SHP77 treated with DMSO at 0.1 percent for 48 hours (cell line): Measurements from ENCODE around the gene NFKBIE.
A peak's percentile ranks its signal among the peaks of the same experiment; 100 is the strongest.
"Not testable (repeated sequence)": the region's sequence is repeated elsewhere in the genome, so short reads cannot be mapped to it uniquely, and the experiment has no call there.

ENCODE experiments used
- DNase-seq: peaks from one replicate; lab custom pipeline; 2025; lab: John Stamatoyannopoulos, UW

Gene NFKBIE

DNA sequence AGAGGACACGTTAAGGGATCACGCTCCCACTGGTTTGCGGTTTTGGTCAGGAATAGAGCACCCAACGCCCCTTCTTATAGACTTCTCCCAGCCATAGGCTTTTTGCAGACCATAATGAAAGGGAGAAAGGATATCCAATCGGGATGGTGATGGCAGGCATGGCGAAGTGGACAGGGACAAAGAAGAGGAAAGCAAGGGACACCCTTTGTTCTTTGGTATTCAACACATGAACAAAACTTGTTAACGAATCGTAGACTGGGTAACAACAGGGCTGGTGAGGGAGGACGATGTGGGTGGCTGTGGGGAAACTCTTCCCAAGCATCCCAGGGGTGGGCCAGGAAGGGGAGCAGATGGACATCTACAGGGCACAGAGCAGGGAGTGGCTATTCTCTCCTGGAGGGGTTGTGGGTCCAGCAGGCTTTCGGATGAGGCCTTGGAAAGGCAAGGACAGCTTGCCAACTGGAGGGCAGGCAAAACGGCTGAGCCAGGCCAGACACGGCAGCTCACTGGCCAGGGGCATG is 19.9 kb downstream of the NFKBIE start:
- no peak for DNase-seq

- DNase-seq: no peak
Measured at GRCh38 chr6:44243345-44243744, 22.0 kb downstream of the NFKBIE start.

DNA sequence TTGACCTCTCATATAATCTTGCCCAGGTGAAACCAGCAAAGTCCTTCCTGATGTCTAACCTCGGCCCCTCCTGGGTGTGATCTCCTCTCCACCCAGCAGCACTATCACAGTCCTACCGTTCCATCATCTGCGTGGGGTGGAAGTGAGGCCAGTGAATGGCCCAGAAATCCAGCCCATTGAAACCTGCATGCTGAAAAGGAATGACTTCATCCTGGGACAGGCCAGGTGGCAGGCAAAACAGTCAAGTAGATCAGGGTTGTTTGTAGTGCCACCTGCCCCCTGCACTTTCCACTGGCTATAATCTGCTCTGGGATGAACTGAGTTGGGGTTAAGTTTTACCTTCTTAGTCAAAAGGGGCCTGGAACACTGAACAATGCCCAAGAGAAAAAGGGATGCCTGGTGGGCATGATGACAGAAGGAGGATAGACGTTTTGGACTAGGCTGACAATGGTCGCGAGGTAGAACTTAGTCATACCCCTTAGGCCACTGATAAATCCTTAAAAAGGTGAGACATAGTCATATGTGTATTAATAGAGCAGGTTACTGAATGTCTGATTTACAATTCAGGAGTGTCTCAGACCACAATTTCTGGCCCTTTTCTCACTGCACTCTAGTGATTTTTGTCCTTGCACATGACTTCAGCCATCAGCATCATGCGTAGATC is 26.5 kb downstream of the NFKBIE start:
- no peak for DNase-seq

DNA sequence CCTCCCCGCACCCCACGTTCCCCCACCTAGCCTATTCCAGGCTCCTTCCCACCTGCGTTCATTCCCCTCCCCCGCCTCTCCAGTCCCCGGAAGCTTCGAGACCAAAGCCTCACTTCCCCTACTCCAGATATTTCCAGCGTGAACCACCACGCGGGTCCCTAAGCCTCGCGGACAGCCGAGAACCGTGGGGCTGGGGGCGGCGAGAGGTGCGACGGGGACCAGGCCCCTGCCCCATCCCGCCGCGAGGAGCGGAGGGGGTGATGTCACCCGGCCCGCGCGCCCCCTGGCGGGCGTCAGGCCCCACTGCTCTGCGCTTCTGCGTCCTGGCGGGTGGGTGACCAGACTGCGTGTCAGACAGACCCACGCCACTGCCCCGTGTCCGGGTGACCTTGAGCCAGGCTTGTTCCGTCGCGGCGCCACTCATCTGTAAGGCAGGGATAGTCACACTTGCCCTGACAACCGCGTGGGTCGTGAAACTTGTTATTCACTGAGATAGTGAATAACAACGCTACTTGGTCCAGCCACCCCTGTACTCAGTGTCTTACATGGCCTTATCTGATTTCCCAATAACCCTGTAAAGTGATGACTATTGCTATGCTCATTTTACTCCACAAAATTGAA is 27.4 kb downstream of the NFKBIE start:
- DNase-seq: no peak

DNA sequence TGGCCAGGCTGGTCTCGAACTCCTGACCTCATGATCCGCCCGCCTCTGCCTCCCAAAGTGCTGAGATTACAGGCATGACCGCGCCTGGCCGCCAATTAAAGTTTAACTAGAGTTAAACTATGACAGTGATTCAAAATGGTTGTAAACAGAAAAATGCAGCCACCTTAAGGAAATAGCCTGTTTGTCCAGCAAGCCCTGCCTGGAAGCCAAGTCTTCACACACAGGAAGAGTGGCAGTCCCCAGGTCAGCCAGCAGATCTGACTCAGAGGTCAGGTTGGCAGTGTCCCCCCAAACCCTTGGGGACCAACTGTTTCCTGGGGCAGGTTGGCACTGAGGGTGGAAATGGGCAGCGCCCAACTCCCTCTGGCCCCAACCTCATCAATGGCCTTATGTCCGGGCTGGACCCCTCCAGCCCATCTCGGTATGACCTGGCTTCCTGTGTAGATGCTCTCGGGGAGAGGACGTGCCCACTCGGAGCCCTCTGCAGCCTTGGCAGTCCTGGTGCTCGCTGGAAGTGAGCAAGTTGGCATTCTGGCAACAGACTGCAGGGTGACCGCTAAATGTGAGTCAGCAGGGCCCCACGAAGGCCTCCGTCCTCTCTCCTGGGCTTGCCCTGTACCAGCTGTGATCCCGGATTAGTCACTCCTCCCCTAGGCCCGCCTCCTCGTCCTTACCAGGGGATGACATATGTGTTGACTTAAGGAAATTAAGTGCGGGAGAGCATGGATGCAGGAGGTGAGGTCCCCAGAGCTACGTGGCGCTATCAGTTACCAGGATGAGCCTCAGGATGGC is 28.1 kb downstream of the NFKBIE start:
- DNase-seq: peak; percentile 72

GRCh38 chr6:44235891-44236516 is 29.3 kb downstream of the NFKBIE start:
- DNase-seq: no peak

DNA sequence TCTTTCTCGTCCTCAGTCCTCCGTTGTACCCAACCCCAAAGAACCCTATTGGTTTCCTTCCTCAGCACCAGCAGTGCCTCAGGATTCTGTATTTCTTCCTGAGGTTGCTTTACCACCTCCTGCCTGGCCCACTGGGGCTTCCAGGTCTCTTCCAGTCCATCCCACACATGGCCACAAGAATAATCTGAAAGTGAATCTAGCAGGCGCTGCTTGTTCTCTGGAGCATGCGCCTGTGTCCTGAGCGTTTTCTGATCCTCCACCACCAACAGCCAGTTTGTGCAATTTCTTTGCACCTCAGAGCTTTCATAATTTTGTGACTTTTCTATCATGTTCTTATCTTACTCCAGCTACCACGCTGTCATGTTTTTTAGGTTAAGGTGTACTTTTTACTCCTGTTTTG is 30.1 kb downstream of the NFKBIE start:
- DNase-seq: no peak

DNA sequence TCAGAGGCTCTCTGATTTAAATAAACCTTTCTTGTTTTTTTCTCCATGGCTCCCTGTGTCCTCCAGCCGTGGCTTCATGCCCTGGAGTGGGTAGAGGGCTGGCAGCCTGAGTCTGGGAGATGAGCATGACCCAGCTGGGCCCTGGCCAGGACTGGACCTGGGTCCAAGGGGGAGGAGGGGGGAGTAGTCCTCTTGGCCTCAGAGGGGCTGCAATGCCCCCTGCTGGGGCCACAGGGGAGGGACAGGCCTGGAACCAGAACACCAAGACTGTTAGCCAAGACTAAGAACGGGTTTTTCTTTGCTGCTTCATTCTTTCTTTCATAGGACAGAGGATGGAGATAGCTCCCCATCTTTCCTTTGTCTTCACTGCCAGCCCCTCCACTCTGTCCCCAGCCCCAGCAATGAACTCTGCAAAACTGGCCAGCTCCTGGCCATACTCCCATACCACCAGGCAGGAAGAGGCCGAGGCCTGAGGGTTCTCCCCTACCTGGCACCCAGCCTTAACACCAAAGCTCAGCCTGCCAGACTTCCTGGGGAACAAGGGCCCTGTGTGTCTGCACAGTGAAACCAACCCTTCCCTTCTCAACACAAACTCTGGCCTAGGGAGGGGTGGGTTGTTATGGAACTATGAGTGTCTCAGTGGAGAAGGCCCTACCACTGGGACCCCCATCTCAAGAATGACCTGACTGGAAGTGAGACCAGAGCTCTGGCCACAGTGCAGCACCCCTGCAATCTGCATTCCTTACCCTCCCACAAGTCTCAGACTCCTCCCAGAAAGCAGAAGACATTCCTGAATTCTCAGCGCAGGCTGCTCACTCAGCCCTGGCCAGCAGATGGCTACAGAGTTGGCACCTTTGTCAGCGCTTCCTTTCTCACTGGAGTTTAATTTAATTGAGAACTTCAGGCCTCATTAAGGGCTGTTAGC is 31.0 kb downstream of the NFKBIE start:
- DNase-seq: no peak

- DNase-seq: no peak
Measured at GRCh38 chr6:44233567-44234100, 31.7 kb downstream of the NFKBIE start.

DNA sequence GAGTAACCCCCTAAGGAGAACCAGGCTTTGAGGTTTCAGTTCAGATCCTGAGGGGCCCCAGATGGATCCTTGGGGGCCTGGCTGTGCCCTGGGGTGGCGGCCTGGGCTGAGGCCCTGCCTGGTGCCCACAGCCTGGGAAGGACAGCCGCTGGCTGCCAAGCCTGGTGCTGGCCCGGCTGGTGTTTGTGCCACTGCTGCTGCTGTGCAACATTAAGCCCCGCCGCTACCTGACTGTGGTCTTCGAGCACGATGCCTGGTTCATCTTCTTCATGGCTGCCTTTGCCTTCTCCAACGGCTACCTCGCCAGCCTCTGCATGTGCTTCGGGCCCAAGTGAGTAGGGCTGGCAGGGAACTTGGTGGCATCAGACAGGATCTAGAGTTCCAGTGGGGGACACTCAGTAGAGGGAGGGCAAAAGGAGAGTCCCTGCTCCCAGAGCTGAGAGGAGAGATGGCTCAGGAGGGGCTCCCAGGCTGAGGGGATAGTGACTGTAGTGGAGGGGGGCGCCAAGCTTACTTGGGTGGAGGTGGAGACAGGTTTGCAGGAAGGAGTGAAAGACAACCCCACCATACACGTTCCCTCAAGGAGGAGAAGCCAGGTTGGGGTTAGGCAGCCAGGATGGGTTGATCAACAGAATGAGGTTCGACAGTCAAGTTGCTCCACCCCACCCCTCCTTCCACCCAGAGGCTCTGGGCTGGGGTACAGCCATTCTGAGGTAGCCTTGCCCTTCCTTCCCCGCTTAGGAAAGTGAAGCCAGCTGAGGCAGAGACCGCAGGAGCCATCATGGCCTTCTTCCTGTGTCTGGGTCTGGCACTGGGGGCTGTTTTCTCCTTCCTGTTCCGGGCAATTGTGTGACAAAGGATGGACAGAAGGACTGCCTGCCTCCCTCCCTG is 32.4 kb downstream of the NFKBIE start:
- DNase-seq: no peak

DNA sequence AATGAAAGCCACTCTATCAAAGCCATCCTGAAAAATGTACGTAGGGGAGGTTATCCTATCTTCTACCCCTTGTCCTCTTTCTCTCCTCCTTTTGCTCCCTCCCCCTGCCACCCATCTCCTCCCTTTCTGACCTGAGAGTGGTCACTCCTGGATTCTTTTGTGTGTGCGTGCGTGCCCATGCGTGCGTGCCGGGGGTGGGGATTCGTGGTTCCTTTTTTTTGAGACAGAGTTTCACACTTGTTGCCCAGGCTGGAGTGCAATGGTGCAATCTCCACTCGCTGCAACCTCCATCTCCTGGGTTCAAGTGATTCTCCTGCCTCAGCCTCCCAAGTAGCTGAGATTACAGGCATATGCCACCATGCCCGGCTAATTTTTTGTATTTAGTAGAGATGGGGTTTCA is 33.9 kb downstream of the NFKBIE start:
- DNase-seq: not testable (repeated sequence)

GRCh38 chr6:44230034-44230675 is 35.2 kb downstream of the NFKBIE start:
- no peak for DNase-seq

GRCh38 chr6:44229376-44230033 is 35.8 kb downstream of the NFKBIE start:
- no peak for DNase-seq

GRCh38 chr6:44228836-44229235 is 36.5 kb downstream of the NFKBIE start:
- no peak for DNase-seq

- DNase-seq: no peak
Measured at GRCh38 chr6:44228433-44228832, 36.9 kb downstream of the NFKBIE start.

- no peak for DNase-seq
Measured at GRCh38 chr6:44228031-44228430, 37.3 kb downstream of the NFKBIE start.

DNA sequence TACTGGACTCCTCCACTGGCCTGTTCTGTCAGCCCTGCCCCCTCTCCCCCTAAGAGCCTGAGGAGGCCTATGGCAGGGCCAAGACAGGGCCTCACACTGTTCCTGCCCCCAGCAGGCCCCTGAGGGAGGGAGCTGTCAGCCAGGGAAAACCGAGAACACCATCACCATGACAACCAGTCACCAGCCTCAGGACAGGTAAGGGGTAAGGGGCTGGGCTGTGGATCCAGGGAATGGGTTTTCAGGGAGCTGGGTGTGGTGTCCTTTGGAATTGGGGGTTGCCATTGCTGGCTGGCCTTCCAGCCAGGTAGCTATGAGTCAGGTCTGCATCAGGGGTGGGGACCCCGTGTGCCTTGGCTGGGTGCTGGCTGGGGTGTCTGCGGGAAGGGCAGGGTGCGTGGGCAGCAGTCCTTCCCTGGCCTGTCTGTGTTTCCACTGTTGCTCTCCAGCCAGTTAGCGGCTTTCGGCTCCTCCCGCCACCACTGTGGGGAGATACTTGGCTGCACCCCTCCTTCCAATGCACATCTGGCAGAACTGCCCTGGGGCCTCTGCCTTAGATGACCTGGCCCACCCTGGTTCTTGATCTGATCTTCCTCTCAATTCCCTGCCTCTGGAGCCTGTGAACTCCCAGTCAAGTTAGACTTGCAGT is 38.1 kb downstream of the NFKBIE start:
- no peak for DNase-seq

GRCh38 chr6:44226368-44227147 is 38.8 kb downstream of the NFKBIE start:
- DNase-seq: no peak
